Measurements from ENCODE around the gene FAM163B.

The FAM163B gene

GRCh38 chr9:133642708-133643361 is 33.6 kb upstream of the FAM163B start:
- no peak for DNase-seq (ENCODE audit: extremely low read depth, low read depth)
- TF ChIP-seq CTCF (IDR thresholded peaks at IDR 0.05; ENCODE audit: low read depth, low read length): no peak

- TF ChIP-seq CTCF (IDR thresholded peaks at IDR 0.05; ENCODE audit: low read depth, low read length): no peak
- no peak for DNase-seq (ENCODE audit: extremely low read depth, low read depth)
These were observed 32.8 kb upstream of the FAM163B start for GRCh38 chr9:133641861-133642595.

- no peak for TF ChIP-seq CTCF (IDR thresholded peaks at IDR 0.05; ENCODE audit: low read depth, low read length)
- no peak for DNase-seq (ENCODE audit: extremely low read depth, low read depth)
These were observed 32.1 kb upstream of the FAM163B start for GRCh38 chr9:133641396-133641655.

- no peak for DNase-seq (ENCODE audit: extremely low read depth, low read depth)
- no peak for TF ChIP-seq CTCF (IDR thresholded peaks at IDR 0.05; ENCODE audit: low read depth, low read length)
These were observed 31.6 kb upstream of the FAM163B start for GRCh38 chr9:133640580-133641395.

- no peak for DNase-seq (ENCODE audit: extremely low read depth, low read depth)
- no peak for TF ChIP-seq CTCF (IDR thresholded peaks at IDR 0.05; ENCODE audit: low read depth, low read length)
These were observed 31.0 kb upstream of the FAM163B start for GRCh38 chr9:133640160-133640559.

- no peak for DNase-seq (ENCODE audit: extremely low read depth, low read depth)
- no peak for TF ChIP-seq CTCF (IDR thresholded peaks at IDR 0.05; ENCODE audit: low read depth, low read length)
These were observed 30.4 kb upstream of the FAM163B start for GRCh38 chr9:133639613-133640012.

- DNase-seq (ENCODE audit: extremely low read depth, low read depth): no peak
- no peak for TF ChIP-seq CTCF (IDR thresholded peaks at IDR 0.05; ENCODE audit: low read depth, low read length)
These were observed 29.5 kb upstream of the FAM163B start for GRCh38 chr9:133638711-133639110.
